PFSK-1 (cell line): ENCODE measurements around the gene CCL17.

ENCODE experiments used
- POLR2AphosphoS5 ChIP-seq: IDR thresholded peaks from 2 replicates; pipeline ENCODE4 v1.6.1; 2012; ENCODE audit warnings: low read depth, mild to moderate bottlenecking, control low read depth, low read length, moderate library complexity
- REST ChIP-seq, 2 experiments: IDR thresholded peaks; 2 replicates each; pipeline versions ENCODE4 v1.6.1 to v1.8.0; 2011 to 2012; ENCODE audit warnings: low read depth in 2 of 2, low read length in 2 of 2, control low read depth in 1 of 2, inconsistent platforms in 1 of 2, mild to moderate bottlenecking in 1 of 2, moderate library complexity in 1 of 2; ENCODE audit not compliant: insufficient read depth in 1 of 2

GRCh38 chr16:57380671-57381462, 23.7 kb upstream of the CCL17 start:
- TF ChIP-seq REST (IDR thresholded peaks at IDR 0.05; ENCODE audit: insufficient read depth in 1 of 2, low read depth in 2 of 2, low read length in 2 of 2): no peak
- no peak for TF ChIP-seq POLR2AphosphoS5
